DMS79 (cell line): ENCODE data around the gene MROH9.
A peak's percentile ranks its signal among the peaks of the same experiment; 100 is the strongest.

ENCODE experiments used
- DNase-seq: peaks from one replicate; lab custom pipeline; 2025; lab: John Stamatoyannopoulos, UW

The MROH9 gene

GRCh38 chr1:170967042-170967910 is 31.9 kb downstream of the MROH9 start:
- DNase-seq: peak; percentile 2

GRCh38 chr1:170970256-170970655 is 34.9 kb downstream of the MROH9 start:
- DNase-seq: no peak

- no peak for DNase-seq
Observed at GRCh38 chr1:170978371-170978910, 43.1 kb downstream of the MROH9 start.

- no peak for DNase-seq
Observed at GRCh38 chr1:170985406-170985805, 50.1 kb downstream of the MROH9 start.

- DNase-seq: no peak
Observed at GRCh38 chr1:170986901-170987300, 51.6 kb downstream of the MROH9 start.

- DNase-seq: no peak
Observed at GRCh38 chr1:170987424-170987823, 52.1 kb downstream of the MROH9 start.

- DNase-seq: no peak
Observed at GRCh38 chr1:170993151-170993550, 57.8 kb downstream of the MROH9 start.

GRCh38 chr1:170993717-170994116 is 58.4 kb downstream of the MROH9 start:
- DNase-seq: no peak

GRCh38 chr1:171014880-171015279 is 79.5 kb downstream of the MROH9 start:
- no peak for DNase-seq

- no peak for DNase-seq
Observed at GRCh38 chr1:171017426-171017825, 82.1 kb downstream of the MROH9 start.

- no peak for DNase-seq
Observed at GRCh38 chr1:171019971-171020370, 84.6 kb downstream of the MROH9 start.

GRCh38 chr1:171032822-171033702 is 97.7 kb downstream of the MROH9 start:
- no peak for DNase-seq

- DNase-seq: no peak
Observed at GRCh38 chr1:171037626-171038025, 102.3 kb downstream of the MROH9 start.

- DNase-seq: no peak
Observed at GRCh38 chr1:171038284-171038683, 103.0 kb downstream of the MROH9 start.

- DNase-seq: no peak
Observed at GRCh38 chr1:171048014-171048413, 112.7 kb downstream of the MROH9 start.

GRCh38 chr1:171052977-171053376 is 117.6 kb downstream of the MROH9 start:
- no peak for DNase-seq

GRCh38 chr1:171055966-171056643 is 120.8 kb downstream of the MROH9 start:
- DNase-seq: no peak

GRCh38 chr1:171061425-171062143 is 126.2 kb downstream of the MROH9 start:
- no peak for DNase-seq

GRCh38 chr1:171062902-171063301 is 127.6 kb downstream of the MROH9 start:
- no peak for DNase-seq

- DNase-seq: no peak
Observed at GRCh38 chr1:171075041-171075440, 139.7 kb downstream of the MROH9 start.

GRCh38 chr1:171081314-171081753 is 146.0 kb downstream of the MROH9 start:
- DNase-seq: peak; percentile 28
